Measurements from ENCODE around the gene DBP. TPM values are rescaled to one million over a fixed set of nuclear protein-coding genes. Genes with fewer than 3 reads are reported as not detected.

DBP gene
- total and polyA plus RNA-seq, 2 of the 13 experiments (the other 11 are each of a cell fraction or from before 2014, with no cell fraction given), result 1.7 to 5.8 TPM

DNA sequence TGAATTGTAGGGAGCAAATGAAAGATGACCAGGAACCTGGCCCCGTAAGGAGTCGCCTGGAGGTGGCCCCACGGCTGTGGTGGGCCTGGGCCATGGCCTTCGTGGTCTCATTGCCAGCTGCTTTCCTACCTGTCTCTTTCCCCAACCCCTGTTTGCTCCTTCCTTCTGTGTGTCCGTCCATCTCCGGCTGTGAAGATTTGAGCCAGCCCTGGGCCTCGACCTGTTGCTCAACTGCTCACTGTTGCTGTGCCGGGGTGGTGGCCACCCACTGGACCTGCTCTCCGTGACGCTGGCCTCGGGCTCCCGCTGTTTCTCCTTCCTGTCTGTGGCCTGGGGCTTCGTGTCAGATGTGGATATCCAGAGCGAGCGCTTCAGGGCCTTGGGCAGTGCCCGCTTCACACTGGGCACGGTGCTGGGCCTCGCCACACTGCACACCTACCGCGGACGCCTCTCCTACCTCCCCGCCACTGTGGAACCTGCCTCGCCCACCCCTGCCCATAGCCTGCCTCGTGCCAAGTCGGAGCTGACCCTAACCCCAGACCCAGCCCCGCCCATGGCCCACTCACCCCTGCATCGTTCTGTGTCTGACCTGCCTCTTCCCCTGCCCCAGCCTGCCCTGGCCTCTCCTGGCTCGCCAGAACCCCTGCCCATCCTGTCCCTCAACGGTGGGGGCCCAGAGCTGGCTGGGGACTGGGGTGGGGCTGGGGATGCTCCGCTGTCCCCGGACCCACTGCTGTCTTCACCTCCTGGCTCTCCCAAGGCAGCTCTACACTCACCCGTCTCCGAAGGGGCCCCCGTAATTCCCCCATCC, 8.5 kb downstream of the DBP start:
- POLR2A ChIA-PET, result interaction anchor here (1.8 kb wide), 1 partner anchor 10 kb away, joined by 20 read pairs; the partner anchor contains the start of genes RPL18 and SPHK2
- Histone ChIP-seq H3K27ac (ENCODE audit: extremely low read length, insufficient read depth, low read length) (peak overlapping the region; percentile 69), H3K9ac (ENCODE audit: insufficient read depth, low read depth, low read length) (no peak overlapping the region), H4K20me1 (ENCODE audit: insufficient read depth, low read length) (no peaks in the 10 kb centered on the region), H3K27me3 (ENCODE audit: control insufficient read depth in 1 of 2, insufficient read depth in 2 of 2, low read length in 2 of 2) (no peaks in the 10 kb centered on the region), H3K4me2 (ENCODE audit: low read depth, low read length) (no peak overlapping the region), H3K9me3 (ENCODE audit: low read length) (no peaks in the 10 kb centered on the region), H3K79me2 (ENCODE audit: insufficient read depth, low read length) (no peaks in the 10 kb centered on the region), H2AFZ (ENCODE audit: low read length) (no peak overlapping the region), H3K4me1 (ENCODE audit: insufficient read depth, low read length) (peaks cover 59% of the 10 kb centered on the region), H3K36me3 (replicated peaks in 1 of 2; ENCODE audit: control insufficient read depth in 1 of 2, insufficient read depth in 2 of 2, low read length in 2 of 2) (no peaks in the 10 kb centered on the region), H3K4me3 (replicated peaks in 1 of 3; ENCODE audit: insufficient read depth in 1 of 3, low read depth in 2 of 3, low read length in 3 of 3) (no peak overlapping the region)
- DNase-seq (ENCODE audit: low spot score) (no peak), FAIRE-seq (no peak), ATAC-seq (no peak)
- TF ChIP-seq TCF7 (IDR thresholded peaks at IDR 0.05; ENCODE audit: low read depth) (no peak), TARDBP (CRISPR knock-in tag; IDR thresholded peaks at IDR 0.05) (no peak), ZNF546 (CRISPR knock-in tag; conservative IDR thresholded peaks at IDR 0.05) (no peak), RBM22 (optimal IDR thresholded peaks at IDR 0.05; ENCODE audit: low read length) (peak; percentile 15), HNRNPL (IDR thresholded peaks at IDR 0.05; ENCODE audit: low read depth, low read length) (peak; percentile 29; the same call in 1 of the 2 replicates), ZMYM4 (CRISPR knock-in tag; IDR thresholded peaks at IDR 0.05) (no peak), AGO2 (optimal IDR thresholded peaks at IDR 0.05; ENCODE audit: low read depth, low read length) (peak; percentile 9)
- TF ChIP-seq, protein P1, sequence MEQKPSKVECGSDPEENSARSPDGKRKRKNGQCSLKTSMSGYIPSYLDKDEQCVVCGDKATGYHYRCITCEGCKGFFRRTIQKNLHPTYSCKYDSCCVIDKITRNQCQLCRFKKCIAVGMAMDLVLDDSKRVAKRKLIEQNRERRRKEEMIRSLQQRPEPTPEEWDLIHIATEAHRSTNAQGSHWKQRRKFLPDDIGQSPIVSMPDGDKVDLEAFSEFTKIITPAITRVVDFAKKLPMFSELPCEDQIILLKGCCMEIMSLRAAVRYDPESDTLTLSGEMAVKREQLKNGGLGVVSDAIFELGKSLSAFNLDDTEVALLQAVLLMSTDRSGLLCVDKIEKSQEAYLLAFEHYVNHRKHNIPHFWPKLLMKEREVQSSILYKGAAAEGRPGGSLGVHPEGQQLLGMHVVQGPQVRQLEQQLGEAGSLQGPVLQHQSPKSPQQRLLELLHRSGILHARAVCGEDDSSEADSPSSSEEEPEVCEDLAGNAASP (CRISPR knock-in tag; IDR thresholded peaks at IDR 0.05; ENCODE audit: borderline replicate concordance), result no peak
- CTCF ChIA-PET (ENCODE audit: low intra/inter-chr PET ratio, low total read pairs), result no interaction called here
- in situ Hi-C loops (cut with HindIII; ENCODE audit: extremely low pct_ligation_motif_present, low pct_unique_long_range_greater_than_20kb) (no loop called here), intact Hi-C loops (cut with micrococcal nuclease; ENCODE audit: unreplicated experiment) (no loop called here)
- 93% methylated on average over 34 of the region's 34 CpGs for WGBS (ENCODE audit: low lambda C conversion rate)
- no TSS peak for BruUV-seq (replicated peaks)

Data from HepG2 (cell line).